DLD1 (cell line): ENCODE data around the gene SFTPA2.
"Not testable (repeated sequence)": the region's sequence is repeated elsewhere in the genome, so short reads cannot be mapped to it uniquely, and the experiment has no call there.

Source experiments
- in situ Hi-C: cut with HindIII; loops from 2 replicates; pipeline ENCODE4 v1.10.0; 2017; ENCODE audit warnings: low sequenced_read_pairs

SFTPA2 gene

DNA sequence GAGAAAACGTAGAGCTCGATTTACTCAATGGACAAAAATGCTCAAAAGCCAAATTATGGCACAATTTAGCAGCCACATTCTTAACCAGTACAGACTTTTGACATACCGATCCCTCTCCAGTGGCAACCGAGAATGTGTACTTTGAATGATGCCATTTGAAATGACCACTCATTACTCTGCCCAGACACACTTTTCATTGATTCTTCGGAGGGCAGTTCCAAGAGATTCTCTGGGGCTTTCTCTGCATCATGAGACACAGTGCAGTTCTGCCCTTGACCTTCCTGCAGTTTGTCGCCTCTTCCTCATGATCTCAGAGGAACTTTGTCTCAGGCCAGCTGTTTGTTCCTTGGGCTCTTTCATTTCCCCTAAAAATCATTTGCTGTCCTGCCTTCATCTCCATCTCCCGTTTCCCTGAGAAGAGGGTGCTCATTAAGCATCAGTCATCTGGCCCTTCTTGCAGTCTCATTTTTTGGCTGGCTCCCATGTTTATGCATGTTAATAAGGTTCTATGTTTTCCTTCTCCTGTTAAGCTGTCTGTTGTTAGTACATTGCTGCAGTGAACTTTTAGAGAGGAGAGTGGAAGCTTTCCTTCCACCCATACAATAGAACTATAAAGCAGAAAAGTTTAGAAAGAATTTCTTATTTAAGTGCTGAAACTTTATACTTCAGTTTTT lies 43.5 kb downstream of the SFTPA2 start:
- in situ Hi-C loops, result not testable (repeated sequence)

DNA sequence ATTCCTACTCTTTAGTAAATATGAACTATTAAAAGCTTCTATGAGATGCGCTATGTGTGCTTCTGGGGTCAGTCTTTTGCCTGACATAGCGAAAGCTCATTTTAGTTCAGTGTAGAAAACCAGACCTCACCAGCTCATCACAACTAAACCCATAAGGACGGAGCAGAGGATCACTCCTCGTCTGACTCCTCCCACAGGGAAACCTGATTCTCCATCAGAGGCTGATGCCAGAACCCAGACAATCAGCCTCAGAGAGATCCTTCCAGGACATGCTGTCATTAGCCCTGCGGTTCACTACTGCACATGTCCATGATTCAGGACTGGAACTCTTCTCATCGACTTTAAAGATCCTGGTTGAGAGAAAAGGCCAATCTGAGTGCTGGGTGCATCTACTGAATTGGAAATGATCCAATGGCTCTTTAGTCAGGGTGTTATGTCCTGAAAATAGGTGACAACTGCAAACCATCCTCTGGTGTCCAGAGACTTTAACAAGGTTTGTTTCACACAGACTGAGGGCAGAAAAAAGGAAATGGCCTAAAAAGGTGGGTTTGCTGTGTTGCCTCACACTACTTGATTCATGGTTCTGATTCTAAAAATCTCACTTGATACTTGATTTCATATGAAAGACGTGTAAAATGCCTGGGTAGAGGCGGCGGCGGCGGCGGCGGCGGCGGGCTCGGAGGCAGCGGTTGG lies 48.2 kb downstream of the SFTPA2 start, which contains the start of gene EIF5AL1:
Gene EIF5AL1 (plus strand): TSS at position 643 of the 693 bp plus-strand sequence. CDS start 117 bp downstream, outside the sequence.
- in situ Hi-C loops, result not testable (repeated sequence)

DNA sequence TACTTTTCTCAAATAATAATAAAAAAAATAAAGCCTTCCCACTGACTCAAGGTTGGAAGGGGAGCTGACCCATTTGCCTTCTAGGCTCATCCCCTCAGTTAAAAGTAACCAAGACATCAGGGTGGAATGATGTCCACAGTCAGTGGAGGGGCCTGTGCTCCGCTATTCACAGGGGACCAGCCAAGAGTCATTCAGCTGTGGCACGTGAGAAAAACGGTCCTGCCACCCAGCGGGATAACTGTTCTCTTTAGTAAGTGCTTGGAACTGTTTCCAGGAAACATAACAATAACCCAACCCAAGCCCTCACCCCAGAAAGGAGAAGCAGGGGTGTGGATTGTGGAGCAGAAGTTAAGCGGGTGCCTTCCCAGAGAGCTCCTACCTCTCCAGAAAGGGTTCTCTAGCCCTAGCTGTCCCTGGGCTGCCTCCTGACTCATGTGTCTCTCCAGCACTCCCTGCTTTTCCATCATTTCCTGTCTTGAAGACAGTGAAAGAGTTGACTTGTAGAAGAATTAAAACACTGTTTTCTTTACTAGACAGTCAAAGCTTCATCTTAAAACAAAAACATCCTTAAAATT lies 50.2 kb downstream of the SFTPA2 start:
- in situ Hi-C loops, result not testable (repeated sequence)

DNA sequence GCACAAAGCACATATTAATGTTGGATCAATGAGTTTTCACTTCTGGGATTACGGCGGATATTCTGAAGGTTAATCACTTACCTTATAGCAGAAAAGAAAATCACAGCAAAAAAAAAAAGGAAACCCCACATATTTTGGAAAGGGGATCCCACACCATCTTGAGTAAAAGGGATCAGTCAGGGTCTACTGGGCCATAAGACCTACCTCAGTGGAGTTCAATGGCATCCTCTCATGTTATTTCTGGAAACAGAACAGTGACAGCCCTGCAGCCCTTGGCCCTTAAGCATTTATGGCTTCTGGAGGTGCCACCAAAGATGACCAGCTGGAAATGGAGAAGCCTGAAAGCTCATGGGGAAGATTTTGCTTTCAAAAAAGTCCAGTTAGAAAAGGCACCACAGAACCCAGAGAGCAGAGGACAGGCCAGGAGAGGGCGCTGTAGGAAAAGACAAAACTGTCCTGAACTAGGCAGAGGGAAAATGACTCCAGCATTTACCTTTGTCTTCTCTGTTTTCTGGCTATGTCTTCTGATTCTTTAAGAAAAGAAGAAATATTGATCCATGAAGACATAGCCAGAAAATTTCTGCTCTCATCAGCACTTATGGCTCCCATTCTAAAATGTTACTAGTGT lies 50.8 kb downstream of the SFTPA2 start:
- in situ Hi-C loops, result not testable (repeated sequence)

DNA sequence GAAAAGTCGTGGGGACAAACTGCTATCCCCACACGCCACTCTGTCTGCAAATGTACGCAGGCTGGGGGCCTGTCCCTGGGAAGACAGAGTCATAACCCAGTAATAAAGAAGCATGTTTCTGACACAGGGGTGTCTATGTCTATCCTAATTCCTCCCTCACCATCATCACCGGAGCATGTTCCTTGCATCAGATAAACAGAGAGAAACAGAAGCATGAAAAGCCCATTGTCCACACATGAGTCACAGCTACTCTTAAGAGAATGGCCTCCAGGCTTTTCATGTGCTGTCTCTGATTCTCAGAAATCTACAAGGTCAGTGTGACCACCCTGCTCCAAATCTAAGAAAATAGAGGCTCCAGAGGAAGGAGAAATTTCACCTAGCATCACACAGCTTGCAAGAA lies 52.0 kb downstream of the SFTPA2 start:
- in situ Hi-C loops, result not testable (repeated sequence)

DNA sequence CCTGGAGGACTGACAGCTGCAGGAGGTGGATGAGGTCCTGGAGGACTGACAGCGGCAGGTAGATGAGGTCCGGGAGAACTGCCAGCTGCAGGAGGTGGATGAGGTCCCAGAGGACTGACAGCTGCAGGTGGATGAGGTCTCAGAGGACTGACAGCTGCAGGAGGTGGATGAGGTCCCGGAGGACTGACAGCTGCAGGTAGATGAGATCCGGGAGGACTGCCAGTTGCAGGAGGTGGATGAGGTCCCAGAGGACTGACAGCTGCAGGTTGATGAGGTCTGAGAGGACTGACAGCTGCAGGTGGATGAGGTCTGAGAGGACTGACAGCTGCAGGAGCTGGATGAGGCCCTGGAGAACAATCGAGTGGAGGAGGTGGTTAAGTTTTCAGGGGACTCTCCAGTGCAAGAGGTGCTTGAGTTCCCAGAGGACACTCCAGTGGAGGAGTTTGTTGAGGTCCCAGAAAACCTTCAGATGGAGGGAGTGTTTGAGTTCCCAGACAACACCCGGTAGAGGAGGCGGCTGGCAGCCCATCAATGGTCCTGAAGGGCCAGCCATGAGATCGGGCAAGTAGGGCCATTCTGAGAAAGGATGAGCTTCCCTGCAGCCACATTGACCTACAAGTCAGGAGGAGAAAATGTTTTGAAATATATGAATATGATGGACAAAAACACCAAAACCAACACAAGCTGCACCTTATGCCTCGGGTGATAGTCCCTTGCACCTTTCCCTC lies 52.6 kb downstream of the SFTPA2 start:
- in situ Hi-C loops, result no loop called here
